ENCODE results near the gene ATP5PD.
"Not testable (repeated sequence)": the region's sequence is repeated elsewhere in the genome, so short reads cannot be mapped to it uniquely, and the experiment has no call there.

Gene ATP5PD

DNA sequence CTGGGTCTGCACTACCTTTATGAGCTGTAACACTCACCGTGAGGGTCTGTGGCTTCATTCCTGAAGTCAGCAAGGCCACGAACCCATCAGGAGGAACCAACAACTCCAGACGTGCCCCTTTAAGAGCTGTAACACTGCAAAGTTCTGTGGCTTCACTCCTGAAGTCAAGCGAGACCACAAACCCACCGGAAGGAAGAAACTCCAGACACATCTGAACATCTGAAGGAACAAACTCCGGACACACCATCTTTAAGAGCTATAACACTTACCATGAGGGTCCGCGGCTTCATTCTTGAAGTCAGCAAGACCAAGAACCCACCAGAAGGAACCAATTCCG, 21.4 kb downstream of the ATP5PD start:
- in situ Hi-C loops (cut with MboI; ENCODE audit: low sequenced_read_pairs), result not testable (repeated sequence)

- in situ Hi-C loops (cut with MboI; ENCODE audit: low sequenced_read_pairs), result no loop called here
Measured at GRCh38 chr17:75024686-75025397, 21.9 kb downstream of the ATP5PD start.

DNA sequence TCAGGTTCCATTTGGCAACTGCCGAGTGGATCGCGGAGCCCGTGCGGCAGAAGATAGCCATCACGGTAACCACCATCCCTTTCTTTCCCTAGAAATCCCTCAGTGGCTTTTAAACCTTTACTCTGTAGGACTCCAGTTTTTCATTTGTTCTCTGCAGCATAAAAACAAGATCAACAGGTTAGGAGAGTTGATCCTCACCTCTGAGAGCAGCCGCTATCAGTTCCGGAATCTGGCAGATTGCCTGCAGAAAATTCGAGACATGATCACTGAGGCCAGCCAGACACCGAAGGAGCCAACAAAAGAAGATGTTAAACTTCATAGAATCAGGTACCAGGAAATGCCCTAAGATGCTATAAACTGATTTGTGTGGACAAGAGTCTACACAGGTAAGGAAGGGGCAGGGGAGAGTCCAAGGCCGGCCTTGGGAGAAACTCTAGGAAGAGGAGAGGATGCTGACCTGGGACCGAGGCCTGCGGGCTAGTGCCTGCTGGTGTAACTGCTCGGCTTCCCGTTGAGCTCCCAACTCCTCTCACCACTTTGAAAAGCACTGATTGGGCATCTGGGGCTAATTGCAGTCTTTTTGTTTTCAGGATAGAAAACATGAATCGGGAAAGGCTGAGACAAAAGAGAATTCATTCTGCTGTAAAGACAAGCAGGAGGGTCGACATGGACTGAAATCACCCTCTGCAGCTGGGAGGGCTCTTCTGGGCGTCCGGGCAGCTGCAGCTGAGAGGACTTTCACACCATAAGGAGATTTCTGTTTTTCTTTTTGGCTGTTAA, 26.2 kb downstream of the ATP5PD start:
- in situ Hi-C loops (cut with MboI; ENCODE audit: low sequenced_read_pairs), result no loop called here

DNA sequence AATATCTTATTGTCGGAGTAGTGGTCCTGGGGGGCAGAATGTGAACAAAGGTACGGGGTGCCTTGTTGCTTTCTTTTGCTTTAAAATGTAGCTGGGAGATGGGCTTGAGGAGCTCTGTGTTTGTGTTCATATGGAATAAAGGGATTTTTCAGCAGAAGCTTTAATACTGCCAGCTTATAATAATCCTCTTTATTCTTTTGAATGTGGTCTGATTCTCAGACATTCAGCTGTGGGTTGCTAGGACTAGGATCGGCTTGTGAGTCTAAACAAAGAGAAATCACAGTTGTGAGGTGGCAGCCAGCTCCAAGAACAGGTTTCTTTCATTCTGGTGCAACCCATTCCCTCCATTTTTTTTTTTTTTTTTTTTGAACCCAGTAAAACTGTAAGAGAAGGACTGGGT, 27.1 kb downstream of the ATP5PD start:
- in situ Hi-C loops (cut with MboI; ENCODE audit: low sequenced_read_pairs), result no loop called here

DNA sequence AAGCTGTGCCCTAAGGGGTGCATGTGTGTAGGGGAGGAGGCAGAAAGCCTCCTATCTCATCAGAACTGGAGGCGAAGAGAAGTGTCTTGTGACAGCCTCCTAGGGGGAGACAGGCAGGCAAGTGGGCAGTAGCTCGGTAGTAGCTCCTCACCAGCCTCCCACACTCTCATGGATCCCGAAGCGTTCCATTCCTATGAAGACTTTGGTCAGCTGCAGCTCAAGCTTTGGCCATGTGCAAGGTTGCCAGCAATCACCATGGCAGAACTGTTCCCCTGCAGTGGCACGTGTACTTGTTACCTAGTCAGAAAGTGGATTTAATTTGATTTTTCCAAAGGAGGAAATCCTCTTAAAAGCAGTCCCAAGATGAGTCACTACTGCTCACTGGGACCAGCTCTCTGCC, 27.6 kb downstream of the ATP5PD start:
- in situ Hi-C loops (cut with MboI; ENCODE audit: low sequenced_read_pairs), result no loop called here

GRCh38 chr17:75013092-75013559, 33.6 kb downstream of the ATP5PD start:
- in situ Hi-C loops (cut with MboI; ENCODE audit: low sequenced_read_pairs), result no loop called here

GRCh38 chr17:75012346-75013091, 34.2 kb downstream of the ATP5PD start, which contains the start of gene MRPL58:
MRPL58 (plus strand) TSS chr17:75012670; CDS start chr17:75012687, 17 bp downstream.
- in situ Hi-C loops (cut with MboI; ENCODE audit: low sequenced_read_pairs), result no loop called here

DNA sequence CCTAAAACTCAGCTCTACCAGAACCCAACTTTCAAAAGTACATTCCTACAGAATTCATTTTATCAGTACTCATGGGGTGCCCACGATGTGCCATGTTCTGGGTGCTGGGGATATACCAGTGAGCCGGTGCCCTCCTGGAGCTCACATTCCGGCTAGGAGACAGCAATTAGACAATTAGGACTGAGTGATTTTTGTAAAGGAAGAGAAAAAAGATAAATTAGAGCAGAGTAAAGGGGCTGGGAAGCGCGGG, 34.7 kb downstream of the ATP5PD start:
- in situ Hi-C loops (cut with MboI; ENCODE audit: low sequenced_read_pairs), result no loop called here

DNA sequence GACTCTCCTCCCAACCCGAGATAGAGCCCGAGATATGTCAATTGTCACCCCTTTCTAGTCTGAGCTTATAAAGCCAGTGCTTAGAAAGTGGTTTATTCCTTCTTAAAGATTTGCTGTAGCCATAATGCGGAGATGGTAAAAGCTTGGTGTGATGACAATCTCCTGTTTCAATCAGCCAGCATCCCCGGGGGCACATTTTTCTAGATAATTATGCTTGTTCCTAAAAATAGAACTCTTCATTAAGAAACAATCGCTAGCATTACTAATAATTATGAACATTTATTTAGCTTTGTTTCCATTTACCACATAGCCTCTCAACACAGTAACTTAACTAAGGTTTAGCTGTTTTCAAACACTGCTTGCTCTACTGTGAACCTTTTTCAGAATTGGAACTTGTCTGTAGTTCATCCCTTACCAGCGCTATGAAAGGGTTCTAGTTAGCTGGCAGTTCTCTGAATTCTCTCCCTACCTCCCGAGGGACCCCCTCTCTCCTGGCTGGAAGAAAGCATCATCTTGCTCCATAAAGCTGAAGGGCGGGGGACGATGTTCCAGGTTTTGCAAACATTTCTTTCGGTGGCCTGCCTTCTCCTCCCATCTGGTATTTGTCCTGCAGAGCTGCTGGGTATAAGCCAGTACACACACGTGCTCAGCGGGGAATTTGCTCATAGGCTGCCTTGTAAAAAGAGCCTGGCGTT, 35.2 kb downstream of the ATP5PD start:
- in situ Hi-C loops (cut with MboI; ENCODE audit: low sequenced_read_pairs), result no loop called here

DNA sequence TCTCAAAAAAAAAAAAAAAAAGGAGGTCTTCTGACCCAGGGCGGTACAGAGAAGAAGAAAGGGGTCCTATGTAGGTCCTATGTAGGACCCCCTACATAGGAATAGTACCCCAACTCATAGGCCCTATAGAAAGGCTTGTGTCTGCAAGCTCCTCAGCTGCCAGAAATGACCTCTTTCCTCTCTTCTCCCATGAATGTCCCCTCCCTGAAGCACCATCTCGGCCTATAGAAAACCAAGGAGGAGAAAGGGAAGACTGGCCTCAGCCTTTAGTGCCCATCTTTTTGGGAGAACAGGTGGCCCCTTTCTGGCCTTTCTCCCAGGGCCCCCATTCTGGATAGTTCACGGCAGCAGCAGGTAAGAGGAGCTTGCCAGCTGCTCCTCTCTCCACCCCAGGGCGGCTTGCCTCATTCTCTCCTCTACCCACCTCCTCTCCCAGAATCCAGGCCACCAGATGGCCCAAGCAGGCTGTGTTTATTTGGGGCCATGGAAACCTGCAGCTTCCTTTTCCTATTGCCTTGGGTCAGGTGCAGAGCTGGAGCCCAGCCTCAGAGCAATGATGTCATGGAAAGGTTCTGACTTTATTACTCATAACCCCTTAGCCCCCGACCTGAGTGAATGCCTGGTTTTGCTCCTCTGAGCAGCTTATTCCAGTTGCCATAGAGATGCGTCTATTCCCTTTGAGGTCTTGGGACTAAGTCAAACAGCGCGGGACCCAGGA, 35.9 kb downstream of the ATP5PD start:
- in situ Hi-C loops (cut with MboI; ENCODE audit: low sequenced_read_pairs), result no loop called here

- in situ Hi-C loops (cut with MboI; ENCODE audit: low sequenced_read_pairs), result no loop called here
Measured at GRCh38 chr17:75009139-75009724, 37.5 kb downstream of the ATP5PD start.

DNA sequence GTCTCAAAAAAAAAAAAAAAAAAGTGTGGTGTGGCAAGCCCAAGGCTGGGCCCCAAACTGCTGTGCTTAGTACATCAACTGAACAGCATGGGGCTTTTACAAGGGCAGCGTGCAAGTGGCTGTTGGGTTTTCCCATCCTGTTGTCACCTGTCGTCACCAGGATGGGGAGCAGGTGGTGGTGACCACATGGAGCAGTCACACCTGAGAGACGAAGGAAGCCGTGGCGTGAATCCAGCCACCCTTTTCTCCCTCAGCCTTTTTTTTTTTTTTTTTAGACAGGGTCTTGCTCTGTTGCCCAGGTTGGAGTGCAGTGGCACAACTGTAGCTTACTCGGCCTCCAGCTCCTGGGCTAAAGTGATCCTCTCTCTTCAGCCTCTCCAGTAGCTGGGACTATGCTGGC, 38.4 kb downstream of the ATP5PD start:
- in situ Hi-C loops (cut with MboI; ENCODE audit: low sequenced_read_pairs), result no loop called here

DNA sequence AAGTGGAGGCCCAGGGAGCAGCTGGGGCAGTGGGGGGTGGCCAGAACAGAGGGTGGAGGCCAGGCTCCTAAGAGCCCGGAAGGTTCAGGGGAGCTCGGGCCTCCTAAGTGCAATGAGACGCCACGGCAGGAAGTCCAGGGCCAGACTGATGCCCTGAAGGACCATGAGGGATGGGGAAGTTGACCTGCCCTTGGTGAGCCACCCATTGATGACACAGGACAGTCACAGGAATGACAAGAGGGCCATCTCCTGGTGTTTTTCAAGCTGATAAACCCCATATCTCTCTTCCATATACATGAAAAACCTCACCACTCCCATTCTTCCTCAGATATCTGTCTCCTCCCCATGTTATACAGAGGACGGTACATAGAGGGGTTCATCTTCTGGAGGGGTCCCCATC, 40.1 kb downstream of the ATP5PD start:
- in situ Hi-C loops (cut with MboI; ENCODE audit: low sequenced_read_pairs), result no loop called here

DNA sequence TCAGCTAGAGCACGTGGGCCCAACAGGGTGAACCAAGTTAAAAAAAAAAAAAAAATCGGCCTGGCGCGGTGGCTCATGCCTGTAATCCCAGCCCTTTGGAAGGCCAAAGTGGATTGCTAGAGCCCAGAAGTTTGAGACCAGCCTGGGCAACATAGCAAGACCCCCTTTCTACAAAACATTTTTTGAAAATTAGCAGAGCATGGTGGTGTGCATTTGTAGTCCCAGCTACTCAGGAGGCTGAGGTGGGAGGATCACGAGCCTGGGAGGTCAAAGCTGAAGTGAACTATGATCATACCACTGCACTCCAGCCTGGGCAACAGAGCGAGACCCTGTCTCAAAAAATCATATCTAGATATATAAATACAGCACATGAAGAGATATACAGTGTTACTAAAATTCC, 40.7 kb downstream of the ATP5PD start:
- in situ Hi-C loops (cut with MboI; ENCODE audit: low sequenced_read_pairs), result not testable (repeated sequence)

- in situ Hi-C loops (cut with MboI; ENCODE audit: low sequenced_read_pairs), result no loop called here
Measured at GRCh38 chr17:75005291-75005690, 41.5 kb downstream of the ATP5PD start.

- in situ Hi-C loops (cut with MboI; ENCODE audit: low sequenced_read_pairs), result no loop called here
Measured at GRCh38 chr17:75004371-75004770, 42.4 kb downstream of the ATP5PD start.

- in situ Hi-C loops (cut with MboI; ENCODE audit: low sequenced_read_pairs), result no loop called here
Measured at GRCh38 chr17:75003957-75004355, 42.8 kb downstream of the ATP5PD start.

- in situ Hi-C loops (cut with MboI; ENCODE audit: low sequenced_read_pairs), result no loop called here
Measured at GRCh38 chr17:75003070-75003956, 43.5 kb downstream of the ATP5PD start.
